NCI-H345 treated with DMSO at 0.1 percent for 48 hours (cell line): ENCODE measurements around the gene RRM2.

Source experiments
- DNase-seq: peaks from one replicate; lab custom pipeline; 2025; ENCODE audit not compliant: unreplicated experiment; lab: John Stamatoyannopoulos, UW

The RRM2 gene

DNA sequence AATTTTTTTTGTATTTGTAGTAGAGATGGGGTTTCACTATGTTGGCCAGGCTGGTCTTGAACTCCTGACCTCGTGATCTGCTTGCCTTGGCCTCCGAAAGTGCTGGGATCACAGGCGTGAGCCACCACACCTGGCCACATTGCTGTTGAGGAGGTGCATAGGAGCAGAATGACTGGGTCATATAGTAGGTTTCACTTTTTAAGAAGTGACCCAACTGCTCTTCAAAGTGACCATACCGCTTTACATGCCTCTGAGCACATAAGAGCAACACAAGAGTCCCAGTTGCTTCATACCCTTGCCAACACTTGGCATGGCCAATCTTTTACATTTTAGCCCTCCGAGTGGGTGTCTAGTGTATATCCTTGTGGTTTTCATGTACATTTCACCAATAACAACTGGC, 28.9 kb downstream of the RRM2 start:
- no peak for DNase-seq

DNA sequence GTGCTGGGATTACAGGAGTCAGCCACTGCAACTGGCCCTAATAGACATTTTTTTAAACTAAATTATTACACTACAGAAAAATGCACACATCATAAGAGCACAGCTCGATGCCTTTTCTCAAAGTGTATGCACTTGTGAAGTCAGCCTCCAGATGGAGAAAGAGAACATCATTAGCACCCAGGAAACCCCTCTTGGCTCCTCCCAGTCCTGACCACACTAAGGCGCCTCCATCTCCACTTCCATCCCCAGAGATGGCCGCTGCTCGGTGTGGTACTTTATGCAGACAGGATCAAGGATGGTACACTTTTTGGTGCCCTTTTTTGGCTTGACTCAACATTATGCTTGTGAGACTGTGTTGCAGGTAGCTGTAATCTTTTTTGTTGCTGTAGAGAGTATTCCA, 34.8 kb downstream of the RRM2 start:
- no peak for DNase-seq

DNA sequence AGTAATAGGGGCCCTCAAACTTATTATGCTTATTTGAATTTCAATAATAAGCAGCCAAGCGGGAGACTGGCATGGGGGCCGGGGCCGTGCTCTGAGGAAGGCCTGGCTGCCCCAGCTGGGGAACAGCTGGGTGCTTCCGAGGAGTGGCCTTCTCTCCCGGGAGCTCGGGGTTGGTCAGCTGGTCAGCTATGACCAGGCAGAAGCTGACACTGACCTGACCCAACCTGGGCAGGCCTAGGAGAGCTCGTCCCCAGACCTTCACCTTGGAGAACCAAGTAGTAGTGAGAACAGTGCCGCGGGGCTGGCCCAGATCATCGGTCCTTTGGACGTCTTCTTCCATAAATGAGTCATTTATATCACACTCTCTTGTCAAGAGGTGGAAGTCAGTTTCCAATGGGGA, 36.1 kb downstream of the RRM2 start:
- DNase-seq = no peak

DNA sequence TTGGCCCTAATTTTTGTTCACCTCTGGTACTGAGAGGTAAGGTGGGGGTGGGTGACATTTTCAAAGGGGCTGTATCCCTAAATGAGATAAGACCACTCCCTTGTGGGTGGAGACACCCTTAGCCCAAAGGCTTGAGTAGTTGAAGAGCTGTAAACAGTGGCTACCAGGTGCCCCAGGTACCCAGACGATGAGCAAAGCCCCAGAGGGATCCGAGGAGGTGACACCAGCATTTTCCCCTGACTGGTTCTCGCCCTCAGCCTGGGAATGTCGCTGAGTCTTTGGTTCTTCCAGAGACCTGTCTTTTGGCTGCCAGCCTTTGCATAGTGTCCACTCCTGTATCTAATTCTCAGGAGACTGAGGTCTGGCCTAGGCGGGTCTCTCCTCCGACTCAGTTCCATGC, 36.5 kb downstream of the RRM2 start:
- no peak for DNase-seq

DNA sequence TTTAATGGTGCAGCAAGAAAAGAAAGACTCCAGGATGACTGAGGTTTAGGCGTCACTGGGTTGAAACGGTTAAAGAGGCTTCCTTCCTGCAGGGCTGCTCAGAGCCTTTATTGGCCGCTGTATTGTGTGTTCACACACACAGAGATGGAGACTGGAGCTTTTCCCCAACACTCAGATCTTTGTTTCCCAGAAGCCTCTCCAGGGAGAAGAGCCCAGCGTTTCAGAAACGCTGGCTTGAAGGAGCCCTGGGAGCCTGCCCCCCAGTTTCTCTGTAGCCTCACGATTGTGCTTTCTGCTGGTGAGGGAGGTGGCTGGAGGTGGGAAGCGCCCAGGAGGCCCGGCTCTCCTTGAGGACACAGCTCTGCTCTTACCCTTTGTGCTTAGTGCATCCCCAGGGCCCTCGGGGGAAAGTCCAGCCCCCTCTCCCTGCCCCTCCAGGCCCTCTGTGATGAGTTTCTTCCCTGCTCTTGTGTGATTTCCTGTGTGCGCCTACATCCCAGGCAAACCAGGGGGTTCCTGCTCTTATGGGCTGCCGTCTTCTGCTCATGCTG, 37.1 kb downstream of the RRM2 start:
- DNase-seq = no peak

DNA sequence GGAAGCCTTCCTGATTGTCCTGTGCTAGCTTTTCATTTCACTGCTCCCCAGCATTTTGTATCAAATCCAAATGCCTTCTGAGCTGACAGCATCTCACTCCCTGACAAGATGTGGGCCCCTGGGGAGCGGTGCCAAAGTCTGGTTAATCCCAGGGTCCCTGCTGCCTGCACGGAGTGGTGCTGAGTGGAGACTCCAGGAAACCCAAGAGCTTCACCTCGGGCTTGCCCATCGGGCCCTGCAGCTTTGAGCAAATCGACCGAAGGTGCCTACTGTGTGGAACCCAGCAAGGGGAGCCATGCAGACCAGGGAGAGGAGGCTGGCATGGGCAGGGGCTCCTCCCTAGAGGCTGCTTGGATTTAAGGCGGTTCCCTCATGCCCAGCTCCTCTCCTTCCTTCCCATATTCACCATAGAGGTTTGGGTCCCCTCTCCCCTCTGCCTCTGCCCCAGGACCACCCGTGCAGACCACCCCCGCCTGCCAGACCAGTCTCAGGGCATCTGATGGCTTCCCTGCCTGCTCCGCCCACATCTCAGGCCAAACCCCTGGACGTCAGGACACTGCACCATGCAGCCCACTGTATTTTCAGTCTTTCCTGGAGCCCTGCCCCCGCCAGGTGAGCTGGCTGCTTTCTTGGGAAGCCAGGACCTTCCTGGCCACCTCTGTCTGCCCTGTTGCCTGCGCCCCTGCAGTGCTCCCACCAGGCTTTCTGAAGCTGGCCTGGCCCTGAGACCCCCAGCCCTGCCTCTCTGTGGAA, 37.8 kb downstream of the RRM2 start:
- DNase-seq = no peak

DNA sequence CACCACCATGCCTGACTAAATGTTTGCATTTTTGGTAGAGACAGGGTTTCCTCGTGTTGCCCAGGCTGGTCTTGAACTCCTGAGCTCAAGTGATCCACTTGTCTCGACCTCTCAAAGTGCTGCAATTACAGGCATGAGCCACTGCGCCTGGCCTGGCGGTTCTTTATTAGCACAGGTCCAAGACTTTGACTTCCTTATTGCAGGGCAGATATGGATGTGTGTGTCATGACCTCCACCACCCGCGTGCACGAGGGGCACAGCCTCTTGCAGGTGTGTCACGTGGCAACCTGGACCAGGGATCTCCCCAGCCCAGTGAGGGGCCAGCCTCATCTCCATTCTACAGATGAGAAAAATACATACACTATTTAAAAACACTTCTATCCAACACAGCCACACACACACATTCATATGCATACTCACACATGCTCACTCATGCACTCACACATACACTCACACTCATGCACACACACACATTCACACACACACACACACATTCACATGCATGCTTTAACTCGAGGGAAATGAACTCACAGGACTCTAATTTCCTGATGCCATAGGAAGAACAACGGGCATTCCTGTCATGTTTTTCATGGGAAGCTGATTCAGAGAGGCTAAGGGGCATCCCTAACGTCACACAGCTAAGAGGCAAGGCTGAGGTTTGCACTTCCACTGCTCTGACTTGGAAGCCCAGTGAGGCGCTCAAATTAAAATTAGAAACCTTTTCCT, 38.8 kb downstream of the RRM2 start:
- no peak for DNase-seq

DNA sequence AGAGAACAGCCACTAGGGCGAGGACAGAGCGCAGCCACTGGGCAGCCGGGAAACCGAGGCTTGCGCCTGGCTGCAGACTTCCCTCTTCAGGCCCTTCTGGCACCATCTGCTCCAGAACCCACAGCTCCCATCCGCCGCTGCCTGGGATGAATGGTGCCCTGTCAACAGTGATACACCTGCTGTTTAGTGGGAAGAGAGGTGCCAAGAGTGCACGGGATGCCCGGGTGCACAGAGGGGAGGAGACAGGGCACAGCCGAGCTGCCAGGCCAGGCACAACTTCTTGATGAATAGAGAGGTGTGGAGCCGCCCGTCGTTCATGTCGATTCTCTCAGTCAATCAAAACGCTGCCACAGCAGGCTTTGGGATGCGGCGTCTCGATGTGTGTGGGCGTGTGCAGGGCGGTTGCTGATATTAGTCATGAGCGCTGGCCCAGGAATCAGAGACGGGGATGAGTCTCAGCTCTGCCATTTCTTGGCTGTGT, 39.5 kb downstream of the RRM2 start:
- peak; percentile 87 for DNase-seq

DNA sequence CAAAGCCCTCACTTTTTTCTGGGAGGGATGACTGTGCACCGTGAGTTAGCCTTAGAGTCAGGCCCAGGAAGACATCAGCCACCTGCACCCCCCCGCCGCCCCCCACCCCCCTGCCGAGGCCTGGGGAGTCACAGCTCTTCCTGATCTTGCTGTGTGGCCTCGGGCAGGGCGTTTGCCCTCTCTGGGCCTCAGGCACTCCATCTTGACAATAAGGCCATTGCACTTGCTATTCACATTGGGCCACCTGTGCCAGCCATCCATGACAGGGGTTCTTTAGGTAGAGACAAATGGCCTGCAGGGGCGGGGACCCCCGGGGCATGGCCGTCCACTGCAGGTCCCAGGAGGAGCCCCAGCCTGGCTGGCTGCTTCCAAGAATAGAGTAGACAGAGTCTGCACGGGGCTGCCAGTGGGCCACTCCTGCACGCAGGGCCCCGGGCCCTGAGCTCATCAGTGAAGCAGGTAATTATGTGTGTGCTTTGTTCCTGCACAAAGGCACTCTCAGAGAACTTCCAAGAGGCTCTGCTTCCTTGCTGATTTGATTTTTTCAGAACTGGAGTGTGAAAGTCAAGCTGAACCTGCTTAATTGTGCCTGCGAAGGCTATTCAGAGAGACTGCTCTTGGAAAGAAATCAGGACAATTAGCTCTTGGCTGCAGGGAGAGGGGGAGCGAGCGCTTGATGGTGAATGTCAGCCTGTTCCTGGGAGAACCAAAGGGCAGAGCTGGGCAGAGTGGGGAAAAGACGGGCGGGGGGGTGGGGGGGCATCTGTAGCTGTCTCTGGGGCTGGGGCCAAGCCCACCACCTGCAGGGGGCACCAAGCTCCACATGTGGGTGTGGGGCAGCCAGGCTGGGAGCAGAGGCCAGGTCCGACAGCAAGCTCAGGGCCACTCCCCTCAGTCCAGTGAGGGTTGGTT, 40.3 kb downstream of the RRM2 start:
- DNase-seq = peak; percentile 92

DNA sequence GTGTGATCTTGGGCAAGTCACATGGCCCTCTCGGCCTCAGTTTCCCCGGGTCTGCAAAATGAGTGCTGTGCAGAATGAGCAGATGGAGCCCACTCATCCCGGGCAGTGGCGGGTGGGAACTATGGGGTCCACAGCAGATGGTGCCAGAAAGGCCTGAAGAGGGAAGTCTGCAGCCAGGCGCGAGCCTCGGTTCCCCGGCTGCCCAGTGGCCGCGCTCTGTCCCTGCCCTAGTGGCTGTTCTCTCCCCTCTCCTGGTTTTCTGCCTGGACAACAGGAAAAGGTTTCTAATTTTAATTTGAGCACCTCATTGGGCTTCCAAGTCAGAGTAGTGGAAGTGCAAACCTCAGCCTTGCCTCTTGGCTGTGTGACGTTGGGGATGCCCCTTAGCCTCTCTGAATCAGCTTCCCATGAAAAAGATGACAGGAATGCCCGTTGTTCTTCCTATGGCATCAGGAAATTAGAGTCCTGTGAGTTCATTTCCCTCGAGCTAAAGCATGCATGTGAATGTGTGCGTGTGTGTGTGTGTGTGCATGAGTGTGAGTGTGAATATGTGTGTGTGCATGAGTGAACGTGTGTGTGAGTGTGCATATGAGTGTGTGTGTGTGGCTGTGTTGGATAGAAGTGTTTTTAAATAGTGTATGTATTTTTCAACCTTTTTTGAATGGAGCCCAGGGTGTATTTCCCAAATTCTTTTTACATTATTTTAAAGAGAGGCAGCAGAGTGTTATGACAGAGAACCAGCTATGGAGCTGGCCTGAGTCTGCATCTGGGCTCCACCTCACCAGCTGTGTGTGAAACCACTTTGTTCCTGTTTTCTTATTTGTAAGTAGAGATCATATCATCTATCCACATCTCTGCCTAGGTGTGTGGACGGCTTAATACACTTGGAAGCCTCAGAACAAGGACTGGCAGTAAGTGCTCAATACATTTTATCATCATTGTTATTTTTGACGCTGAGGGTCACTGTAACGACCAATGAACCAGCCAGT, 41.3 kb downstream of the RRM2 start:
- no peak for DNase-seq

DNA sequence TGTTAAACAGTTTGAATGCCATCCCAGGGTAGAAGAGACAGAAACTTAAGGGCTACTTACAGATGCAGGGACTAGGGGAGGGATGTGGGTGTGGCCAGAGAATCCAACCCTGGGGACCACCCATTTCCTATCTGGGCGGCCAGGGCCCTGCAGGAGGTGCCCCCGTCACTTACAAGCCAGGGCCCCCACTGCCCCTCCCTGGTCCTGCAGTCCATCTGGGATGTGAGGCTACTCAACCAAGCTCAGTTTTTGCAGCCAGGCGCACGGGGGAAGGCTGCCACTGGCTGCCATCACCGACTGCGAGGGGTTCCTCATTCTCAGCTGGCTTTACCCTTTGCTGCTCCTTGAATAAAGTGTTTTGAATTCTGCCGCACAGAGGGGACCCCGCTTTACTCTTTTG, 42.1 kb downstream of the RRM2 start:
- no peak for DNase-seq

DNA sequence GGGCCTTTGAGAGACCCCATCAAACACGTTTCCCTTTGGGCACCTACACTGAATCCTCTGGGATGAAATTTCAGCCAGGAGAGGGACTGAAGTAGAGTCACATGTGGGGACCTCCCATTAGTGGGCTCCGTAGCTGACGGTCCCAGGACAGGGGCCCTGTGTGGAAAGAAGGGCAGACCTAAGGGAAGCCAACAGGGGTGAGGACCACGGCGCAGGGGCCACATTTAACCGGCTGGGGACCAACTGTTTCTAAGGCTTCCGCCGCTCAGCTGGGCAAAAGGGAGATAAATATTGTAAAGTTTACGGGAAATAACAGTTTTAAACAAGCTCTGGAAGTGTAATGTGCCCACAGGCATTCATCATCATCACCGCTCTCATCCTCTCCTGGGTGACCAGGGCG, 42.7 kb downstream of the RRM2 start:
- no peak for DNase-seq

DNA sequence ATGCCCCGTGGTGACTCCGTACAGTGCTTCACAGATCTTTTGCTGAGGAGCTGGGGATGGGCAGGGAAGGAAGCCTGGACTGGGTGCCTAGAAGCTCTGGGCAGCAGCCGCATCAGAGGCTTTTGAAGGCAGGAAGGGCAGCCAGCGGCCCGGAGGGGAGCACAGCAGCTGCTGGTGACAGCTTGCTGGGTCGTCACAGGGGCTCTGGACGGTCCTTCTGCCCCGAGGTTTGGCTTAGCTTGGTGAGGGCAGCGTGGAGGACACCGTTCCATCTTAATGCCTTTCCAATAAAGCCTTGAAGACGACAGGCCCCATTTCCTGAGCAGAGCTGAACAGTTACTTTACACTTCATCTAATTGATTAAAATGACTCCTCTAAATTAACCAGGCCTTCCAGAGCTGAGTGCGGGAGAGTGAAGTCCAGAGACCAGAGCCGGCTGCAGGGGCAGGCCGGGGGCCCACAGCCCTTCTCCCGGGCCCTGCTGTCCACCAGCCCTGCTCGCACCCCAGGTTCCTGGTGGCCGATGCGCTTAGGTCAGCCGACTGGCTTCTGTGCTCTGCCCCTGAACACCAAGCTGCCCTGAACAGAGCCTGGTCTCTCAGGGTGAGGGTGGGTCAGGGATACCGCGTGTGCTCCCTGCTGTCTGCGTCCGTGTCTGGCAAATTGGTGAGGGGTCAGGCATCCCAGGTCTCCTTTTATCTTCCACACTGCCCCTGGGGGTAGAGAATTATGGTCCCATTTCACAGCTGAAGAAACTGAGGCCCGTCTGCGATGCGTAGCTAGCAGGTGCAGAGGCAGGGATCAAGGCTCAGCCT, 43.5 kb downstream of the RRM2 start:
- DNase-seq = no peak

DNA sequence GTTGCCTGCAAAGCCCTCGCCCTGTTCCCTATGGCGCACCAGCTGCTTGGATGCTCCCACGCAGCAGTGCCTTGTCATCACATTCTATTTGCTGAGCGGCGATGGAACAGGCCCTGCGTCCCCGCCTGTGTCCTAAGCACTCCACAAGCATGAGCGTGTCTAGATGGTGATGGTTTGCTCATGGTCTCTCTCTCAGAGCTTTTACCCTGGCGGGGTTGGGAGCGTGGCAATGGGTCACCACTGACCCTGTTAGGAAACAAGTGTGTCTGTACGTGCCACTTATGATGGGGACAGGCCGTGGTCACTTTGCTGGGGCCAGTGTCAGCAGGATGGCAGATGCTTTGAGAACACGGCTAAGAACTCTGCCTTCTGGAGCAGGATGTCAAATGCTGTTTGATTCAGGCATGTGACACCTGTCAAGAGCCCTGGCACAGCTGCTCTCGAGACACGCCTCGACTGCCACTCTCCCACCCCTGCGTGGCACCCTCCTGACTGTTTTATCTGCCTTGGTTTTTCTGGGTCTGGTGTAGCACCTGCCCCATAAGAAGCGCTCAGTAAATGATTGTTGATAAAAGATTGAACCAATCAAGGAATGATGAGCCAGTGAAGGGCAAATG, 44.2 kb downstream of the RRM2 start:
- peak; percentile 89 for DNase-seq

DNA sequence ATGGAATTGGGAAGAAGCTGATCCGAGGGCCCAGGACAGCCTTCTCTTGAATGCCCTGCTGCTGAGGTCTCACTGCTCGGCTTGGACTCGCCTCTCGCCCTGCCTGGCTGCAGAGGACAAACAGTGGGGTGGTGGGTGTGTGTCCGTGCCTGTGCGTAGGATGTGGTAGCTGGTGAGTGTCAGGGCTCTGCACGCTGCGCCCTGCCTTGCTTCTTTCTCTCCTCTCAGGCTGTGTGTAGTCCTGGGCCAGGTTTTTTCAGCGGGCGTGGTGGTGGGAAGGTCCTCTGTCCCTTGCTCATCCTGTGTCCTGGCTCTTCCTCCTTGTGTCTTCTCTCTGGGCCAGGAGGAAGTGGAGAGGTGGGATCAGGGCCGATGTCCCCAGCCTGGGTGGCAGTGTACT, 44.8 kb downstream of the RRM2 start:
- no peak for DNase-seq

DNA sequence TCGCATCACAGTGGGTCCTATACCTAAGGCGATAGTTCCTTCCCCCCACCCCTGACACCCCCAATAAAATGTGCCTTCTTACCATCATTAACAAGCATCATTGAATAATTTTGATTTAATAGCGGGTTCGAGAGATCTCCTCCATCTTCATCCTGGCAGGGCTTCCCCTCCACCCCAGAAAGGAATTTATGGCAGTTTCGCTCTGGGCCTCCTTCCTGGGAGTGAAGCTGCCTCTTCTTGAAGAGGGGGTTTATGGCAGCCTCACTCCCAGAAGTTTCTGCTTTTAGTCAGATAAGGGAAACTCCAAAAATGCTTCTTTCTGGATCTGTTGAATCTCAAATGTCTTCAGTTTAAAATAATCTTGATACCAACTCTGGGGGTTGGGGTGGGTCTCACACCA, 45.7 kb downstream of the RRM2 start:
- DNase-seq = no peak

DNA sequence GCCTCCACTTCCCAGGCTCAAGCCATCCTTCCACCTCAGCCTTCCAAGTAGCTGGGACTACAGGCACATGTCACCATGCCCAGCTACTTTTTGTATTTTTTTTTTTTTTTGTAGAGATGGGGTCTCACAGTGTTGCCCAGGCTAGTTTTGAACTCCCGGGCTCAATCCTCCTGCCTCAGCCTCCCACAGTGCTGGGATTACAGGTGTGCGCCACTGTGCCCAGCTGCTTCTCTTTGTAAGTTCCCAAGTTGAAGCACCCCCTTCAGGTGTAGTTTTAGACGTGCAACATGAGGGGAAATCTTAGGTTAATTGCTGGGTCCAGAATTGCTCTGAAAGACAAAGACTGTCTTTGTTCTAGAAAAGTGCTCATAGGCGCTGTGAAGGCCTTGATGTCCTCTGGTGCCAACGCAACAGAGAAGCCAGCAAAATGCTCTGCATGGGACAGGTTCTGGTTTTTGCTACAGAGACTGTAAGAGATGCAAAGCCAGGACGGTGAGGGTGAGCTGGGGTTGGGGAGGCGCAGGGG, 46.6 kb downstream of the RRM2 start:
- no peak for DNase-seq

DNA sequence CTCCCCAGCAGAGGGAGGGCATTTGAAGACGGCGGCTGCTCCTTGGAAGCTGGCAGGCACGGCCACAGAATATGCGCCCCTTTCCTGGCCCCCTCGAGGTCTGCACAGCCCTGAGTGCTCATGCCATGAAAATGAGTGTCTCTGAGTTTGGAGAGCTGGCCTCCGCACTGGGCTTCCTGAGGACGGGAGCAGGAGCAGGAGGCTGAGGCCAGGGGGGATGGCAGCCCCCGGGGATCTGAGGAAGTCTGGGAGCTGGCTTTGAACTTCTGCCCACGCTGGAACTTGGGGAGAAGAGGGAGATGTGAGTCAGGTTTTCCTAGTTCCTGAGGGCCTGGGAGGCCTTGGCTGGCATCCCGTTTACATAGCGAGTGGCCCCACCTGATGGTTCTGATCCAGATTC, 47.0 kb downstream of the RRM2 start:
- no peak for DNase-seq

DNA sequence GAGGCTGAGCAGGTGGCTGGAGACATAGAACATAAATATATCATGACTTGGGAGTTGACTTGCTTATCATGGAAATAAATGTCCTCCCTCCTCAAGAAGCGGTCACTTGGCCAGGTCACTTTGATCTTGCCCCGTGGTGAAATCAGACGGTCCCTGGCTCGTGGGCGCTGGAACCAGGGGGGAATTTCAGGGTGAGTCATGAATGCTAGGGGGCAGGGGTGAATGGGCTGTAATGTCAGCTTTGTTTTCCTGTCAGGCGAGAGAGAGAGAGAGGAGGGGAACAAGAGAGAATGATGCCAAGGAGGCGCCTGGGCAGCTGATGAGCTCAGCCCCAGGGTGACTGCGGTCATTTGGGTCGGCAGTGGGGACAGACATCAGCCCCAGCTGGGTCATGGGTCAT, 47.7 kb downstream of the RRM2 start:
- DNase-seq = no peak
